HCT116 (cell line): ENCODE measurements around the gene UCP2. TPM values are rescaled to one million over a fixed set of nuclear protein-coding genes. Genes with fewer than 3 reads are reported as not detected.

Source experiments
- ATAC-seq: fragments of 200-7000 bp; cut with Tn5 transposase; 2 replicates; pipeline ENCODE4 v1.9.1; 2020; ENCODE audit warnings: mild to moderate bottlenecking, moderate library complexity
- BruUV-seq: library from RNA; stranded (reverse); fragments of 400-500 nt; replicated peaks from 2 replicates; lab custom pipeline; 2021; lab: Mats Ljungman, UMichigan
- CTCF ChIA-PET: fragments of 300-600 bp; sonication (Branson Sonifier 250); formaldehyde crosslinking; loops from one replicate; lab custom pipeline; 2021; ENCODE audit warnings: antibody characterized with exemption; lab: Charles Lee
- POLR2A ChIA-PET: fragments of 300-600, 350-600 bp; sonication (Branson Sonifier 250); formaldehyde crosslinking; loops from one replicate; lab custom pipeline; 2021; ENCODE audit warnings: antibody characterized with exemption; lab: Charles Lee
- RAD21 ChIA-PET, 2 experiments: fragments of 300-600 bp; sonication (Branson Sonifier 250); formaldehyde crosslinking; loops; one replicate each; lab custom pipeline; 2023; ENCODE audit warnings: low total read pairs in 2 of 2; ENCODE audit not compliant: uncharacterized antibody in 2 of 2, unreplicated experiment in 2 of 2, low non-redundant PET in 1 of 2; lab: Charles Lee
- DNase-seq: peaks from one replicate; pipeline ENCODE4 v3.0.0-alpha.2; 2010; ENCODE audit warnings: low read depth, low spot score
- H2AFZ ChIP-seq: fragments of 200-600 bp; shearing (Covaris generic), sonication (generic); 2 replicates; pipeline ENCODE4 v1.6.1; 2017; ENCODE audit warnings: low read depth, mixed run types, mixed read lengths, antibody characterized with exemption, low read length; ENCODE audit not compliant: poor library complexity, severe bottlenecking
- H3K27ac ChIP-seq: 2 replicates; pipeline ENCODE4 v1.5.1; 2012; ENCODE audit warnings: low read depth, low read length
- H3K27me3 ChIP-seq: fragments of 200-600 bp; sonication (generic); 2 replicates; pipeline ENCODE4 v1.6.1; 2016; ENCODE audit warnings: mixed run types, low read length, mixed read lengths; ENCODE audit not compliant: insufficient read depth
- H3K36me3 ChIP-seq, 2 experiments: fragments of 200-500 bp in 1 of 2; fragments of 200-600 bp in 1 of 2; sonication (Bioruptor generic) in 1 of 2; sonication (generic) in 1 of 2; 2 replicates each; pipeline versions ENCODE4 v1.5.1 to v1.6.1; 2014 to 2016; ENCODE audit warnings: low read length in 2 of 2, inconsistent platforms in 1 of 2, mixed read lengths in 1 of 2, mixed run types in 1 of 2; ENCODE audit not compliant: insufficient read depth in 2 of 2, control insufficient read depth in 1 of 2
- H3K4me1 ChIP-seq, 2 experiments: fragments of 200-600 bp in 1 of 2; sonication (generic) in 1 of 2; 2 replicates each; pipeline versions ENCODE4 v1.5.1 to v1.6.1; 2012 to 2017; ENCODE audit warnings: low read length in 2 of 2, inconsistent platforms in 1 of 2, mild to moderate bottlenecking in 1 of 2, mixed read lengths in 1 of 2, mixed run types in 1 of 2, moderate library complexity in 1 of 2; ENCODE audit not compliant: insufficient read depth in 2 of 2, control insufficient read depth in 1 of 2
- H3K4me2 ChIP-seq: fragments of 200-600 bp; sonication (generic); 2 replicates; pipeline ENCODE4 v1.6.1; 2017; ENCODE audit warnings: mixed run types, low read length, mixed read lengths
- H3K4me3 ChIP-seq, 2 experiments: fragments of 200-600 bp in 1 of 2; sonication (generic) in 1 of 2; replicated peaks in 1 of 2; 2 replicates each; pipeline ENCODE4 v1.5.1; 2011 to 2016; ENCODE audit warnings: low read length in 2 of 2, control low read depth in 1 of 2, low read depth in 1 of 2, mild to moderate bottlenecking in 1 of 2, mixed read lengths in 1 of 2, mixed run types in 1 of 2
- H3K79me2 ChIP-seq: fragments of 200-600 bp; sonication (generic); 2 replicates; pipeline ENCODE4 v1.6.1; 2017; ENCODE audit warnings: mild to moderate bottlenecking, mixed run types, low read length, moderate library complexity, mixed read lengths; ENCODE audit not compliant: insufficient read depth
- H3K9ac ChIP-seq: fragments of 200-600 bp; sonication (generic); 2 replicates; pipeline ENCODE4 v1.6.1; 2016; ENCODE audit warnings: low read length, mixed read lengths
- H3K9me2 ChIP-seq: fragments of 200-600 bp; sonication (generic), shearing (Covaris generic); 2 replicates; pipeline ENCODE4 v1.6.1; 2017; ENCODE audit warnings: mixed run types, mild to moderate bottlenecking, moderate library complexity; ENCODE audit not compliant: insufficient read depth
- H3K9me3 ChIP-seq, 2 experiments: fragments of 200-500 bp in 1 of 2; fragments of 200-600 bp in 1 of 2; sonication (Bioruptor generic) in 1 of 2; sonication (generic) in 1 of 2; 2 replicates each; pipeline ENCODE4 v1.6.1; 2014 to 2017; ENCODE audit warnings: low read length in 2 of 2, mixed read lengths in 2 of 2, inconsistent platforms in 1 of 2, low read depth in 1 of 2, mild to moderate bottlenecking in 1 of 2, mixed run types in 1 of 2, moderate library complexity in 1 of 2; ENCODE audit not compliant: control insufficient read depth in 1 of 2, insufficient read depth in 1 of 2
- H4K20me1 ChIP-seq: fragments of 200-600 bp; sonication (generic), shearing (Covaris generic); 2 replicates; pipeline ENCODE4 v1.6.1; 2017; ENCODE audit warnings: mixed run types, mild to moderate bottlenecking, moderate library complexity; ENCODE audit not compliant: insufficient read depth
- CEBPB ChIP-seq: IDR thresholded peaks from 2 replicates; pipeline ENCODE4 v1.6.1; 2012; ENCODE audit warnings: low read depth
- FOSL1 ChIP-seq: IDR thresholded peaks from 2 replicates; pipeline ENCODE4 v1.6.1; 2012; ENCODE audit warnings: low read depth
- POLR2A ChIP-seq: IDR thresholded peaks from 2 replicates; pipeline ENCODE4 v1.7.0; 2011; ENCODE audit warnings: borderline replicate concordance; ENCODE audit not compliant: insufficient read depth, insufficient read length; ENCODE audit errors: extremely low read depth
- YY1 ChIP-seq: IDR thresholded peaks from 2 replicates; pipeline ENCODE4 v1.6.1; 2011; ENCODE audit warnings: low read length, low read depth, moderate library complexity, mild to moderate bottlenecking; ENCODE audit not compliant: insufficient replicate concordance; ENCODE audit errors: extremely low read depth
- ZBTB33 ChIP-seq: IDR thresholded peaks from 2 replicates; pipeline ENCODE4 v1.6.1; 2011; ENCODE audit warnings: mild to moderate bottlenecking, low read length, moderate library complexity; ENCODE audit not compliant: insufficient replicate concordance; ENCODE audit errors: extremely low read depth
- ZNF274 ChIP-seq: fragments of 200-500 bp; sonication (Bioruptor generic); IDR thresholded peaks from 2 replicates; pipeline ENCODE4 v1.6.1; 2014; ENCODE audit warnings: mild to moderate bottlenecking, low read depth, low read length, inconsistent platforms
- intact Hi-C: fragments of 100-400 bp; cut with micrococcal nuclease; formaldehyde crosslinking; loops from 2 replicates; pipeline ENCODE4 v1.10.0; 2022
- total RNA-seq: library from RNA; stranded (reverse); gene quantifications from one replicate; pipeline ENCODE4 v1.2.1, GENCODE V29; 2021; ENCODE audit not compliant: unreplicated experiment

The UCP2 gene
- total RNA-seq, 1 experiment from 2014 or later = 20.4 TPM

DNA sequence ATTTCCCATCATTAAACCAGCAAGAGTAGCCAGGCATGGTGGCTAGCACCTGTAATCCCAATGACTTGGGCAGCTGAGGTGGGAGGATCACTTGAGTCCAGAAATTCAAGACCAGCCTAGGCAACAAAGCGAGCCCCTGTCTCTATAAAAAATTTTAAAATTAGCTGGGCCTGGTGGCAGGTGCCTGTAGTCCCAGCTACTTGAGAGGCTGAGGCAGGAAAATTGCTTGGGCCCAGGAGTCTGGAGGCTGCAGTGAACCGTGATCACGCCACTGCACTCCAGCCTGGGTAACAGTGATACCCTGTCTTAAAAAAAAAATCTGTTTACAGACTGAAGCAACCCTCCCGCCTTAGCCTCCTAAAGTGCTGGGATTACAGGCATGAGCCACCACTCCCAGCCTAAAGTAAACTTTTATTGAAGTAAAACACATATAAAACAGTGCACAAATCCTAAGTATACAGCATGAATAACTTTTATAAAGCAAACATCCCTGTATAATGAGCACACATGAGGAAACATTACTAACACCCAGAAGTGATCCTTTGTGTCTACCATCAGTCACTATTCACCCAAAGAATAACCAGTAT is 13.6 kb upstream of the UCP2 start:
- no peaks in the 10 kb centered on the region for H4K20me1 ChIP-seq
- no peaks in the 10 kb centered on the region for H3K36me3 ChIP-seq
- ChIA-PET POLR2A (no interaction called here), RAD21 (no interaction called here), CTCF (no interaction called here)
- H3K9me2 ChIP-seq = no peaks in the 10 kb centered on the region
- BruUV-seq = no TSS peak
- no peaks in the 10 kb centered on the region for H3K9me3 ChIP-seq
- no peaks in the 10 kb centered on the region for H3K27me3 ChIP-seq
- no peaks in the 10 kb centered on the region for H3K79me2 ChIP-seq
- H3K4me2 ChIP-seq = no peak overlapping the region
- TF ChIP-seq CEBPB = no peak
- TF ChIP-seq ZNF274 = no peak
- TF ChIP-seq ZBTB33 = no peak
- TF ChIP-seq, all 23 proteins: peak for 0
- no peak for DNase-seq
- H3K27ac ChIP-seq = no peak overlapping the region
- no peak overlapping the region for H3K9ac ChIP-seq
- H2AFZ ChIP-seq = no peak overlapping the region
- no peaks in the 10 kb centered on the region for H3K4me1 ChIP-seq
- no peak overlapping the region for H3K4me3 ChIP-seq
- intact Hi-C loops = no loop called here
- no peak for ATAC-seq

- Histone ChIP-seq H3K4me1 (no peaks in the 10 kb centered on the region), H2AFZ (no peak overlapping the region), H4K20me1 (no peaks in the 10 kb centered on the region), H3K27ac (no peak overlapping the region), H3K4me3 (no peak overlapping the region), H3K9me3 (no peaks in the 10 kb centered on the region), H3K27me3 (no peaks in the 10 kb centered on the region), H3K79me2 (no peaks in the 10 kb centered on the region), H3K36me3 (no peaks in the 10 kb centered on the region), H3K9me2 (no peaks in the 10 kb centered on the region), H3K4me2 (no peak overlapping the region), H3K9ac (no peak overlapping the region)
- ChIA-PET RAD21 (no interaction called here), CTCF (no interaction called here), POLR2A (no interaction called here)
- no peak for ATAC-seq
- TF ChIP-seq POLR2A = no peak
- no peak for TF ChIP-seq YY1
- no peak for TF ChIP-seq FOSL1
- no peak for DNase-seq
- intact Hi-C loops = no loop called here
- no TSS peak for BruUV-seq
Measured at GRCh38 chr11:73995731-73996130, 13.1 kb upstream of the UCP2 start.
